ENCODE data around the gene NUDT3. TPM values are rescaled to one million over a fixed set of nuclear protein-coding genes. Genes with fewer than 3 reads are reported as not detected.

The NUDT3 gene
- polyA plus RNA-seq, 1 of the 3 experiments (the other 2 are of a cell fraction), result 11.9 TPM

- CTCF ChIA-PET, result interaction anchor here (0.7 to 1.5 kb wide), 6 partner anchors 22 to 241 kb away, joined by 3 to 5 read pairs (median 3); no protein-coding TSS in a partner anchor
- no peaks in the 10 kb centered on the region for H3K36me3 ChIP-seq (replicated peaks in 1 of 2; ENCODE audit: control insufficient read depth in 1 of 2, insufficient read depth in 2 of 2, low read length in 1 of 2)
- no peak overlapping the region for H3K4me3 ChIP-seq (ENCODE audit: low read depth in 2 of 2, low read length in 1 of 2)
- TF ChIP-seq RCOR1 (IDR thresholded peaks at IDR 0.05; ENCODE audit: low read length) (no peak), CTCF (IDR thresholded peaks at IDR 0.05) (no peak), GABPA (IDR thresholded peaks at IDR 0.05; ENCODE audit: low read depth) (no peak), NFIC (IDR thresholded peaks at IDR 0.05; ENCODE audit: borderline replicate concordance) (no peak), TCF12 (IDR thresholded peaks at IDR 0.05) (no peak), ZBTB33 (IDR thresholded peaks at IDR 0.05; ENCODE audit: borderline replicate concordance, low read depth) (no peak), GATA2 (CRISPR knock-in tag; IDR thresholded peaks at IDR 0.05) (no peak), MAX (IDR thresholded peaks at IDR 0.05; ENCODE audit: low read depth) (no peak), NRF1 (IDR thresholded peaks at IDR 0.05; ENCODE audit: low read depth, low read length) (no peak)
- H3K27me3 ChIP-seq (ENCODE audit: insufficient read depth), result no peaks in the 10 kb centered on the region
- H2AFZ ChIP-seq (ENCODE audit: low read depth), result no peak overlapping the region
- no peaks in the 10 kb centered on the region for H3F3A ChIP-seq (replicated peaks; ENCODE audit: insufficient read depth)
- DNase-seq, result no peak
- H3K27ac ChIP-seq (ENCODE audit: low read depth in 2 of 2, low read length in 1 of 2), result no peak overlapping the region
- no peaks in the 10 kb centered on the region for H3K79me2 ChIP-seq (ENCODE audit: insufficient read depth)
- H3K4me1 ChIP-seq (ENCODE audit: control insufficient read depth in 1 of 2, insufficient read depth in 2 of 2, low read depth in 1 of 2, low read length in 1 of 2), result no peaks in the 10 kb centered on the region
- H3K9ac ChIP-seq, result no peak overlapping the region
- H3K9me3 ChIP-seq, result no peaks in the 10 kb centered on the region
- H3K9me2 ChIP-seq, result no peaks in the 10 kb centered on the region
- WGBS (ENCODE audit: low lambda C conversion rate), result 74% methylated on average over 17 of the region's 38 CpGs
- no peak overlapping the region for H3K4me2 ChIP-seq
- POLR2A ChIA-PET, result interaction anchor here (1.3 kb wide), 1 partner anchor 11 kb away, joined by 7 read pairs; the partner anchor contains the start of gene RPS10
- H4K20me1 ChIP-seq (ENCODE audit: insufficient read depth), result no peaks in the 10 kb centered on the region
These were observed 44.6 kb upstream of the NUDT3 start for GRCh38 chr6:34436803-34437643.

- H4K20me1 ChIP-seq (ENCODE audit: insufficient read depth), result no peaks in the 10 kb centered on the region
- no peak overlapping the region for H3K9ac ChIP-seq
- DNase-seq, result no peak
- H3F3A ChIP-seq (replicated peaks; ENCODE audit: insufficient read depth), result no peaks in the 10 kb centered on the region
- no peaks in the 10 kb centered on the region for H3K36me3 ChIP-seq (replicated peaks in 1 of 2; ENCODE audit: control insufficient read depth in 1 of 2, insufficient read depth in 2 of 2, low read length in 1 of 2)
- ChIA-PET POLR2A (interaction anchor here (1.3 kb wide), 1 partner anchor 10 kb away, joined by 7 read pairs; the partner anchor contains the start of gene RPS10), CTCF (interaction anchor here (1.0 kb wide), 1 partner anchor 240 kb away, joined by 4 read pairs; no protein-coding TSS in a partner anchor)
- no peaks in the 10 kb centered on the region for H3K9me2 ChIP-seq
- H3K79me2 ChIP-seq (ENCODE audit: insufficient read depth), result no peaks in the 10 kb centered on the region
- no peak overlapping the region for H3K4me2 ChIP-seq
- WGBS (ENCODE audit: low lambda C conversion rate), result 50% methylated on average over 5 of the region's 5 CpGs
- H3K4me3 ChIP-seq (ENCODE audit: low read depth in 2 of 2, low read length in 1 of 2), result no peak overlapping the region
- TF ChIP-seq POLR2AphosphoS5 (IDR thresholded peaks at IDR 0.05; ENCODE audit: low read depth, low read length), result no peak
- TF ChIP-seq USF2 (IDR thresholded peaks at IDR 0.05; ENCODE audit: borderline replicate concordance, low read depth, low read length), result no peak
- TF ChIP-seq JUND (IDR thresholded peaks at IDR 0.05), result no peak
- no peak for TF ChIP-seq EZH2phosphoT487 (IDR thresholded peaks at IDR 0.05; ENCODE audit: borderline replicate concordance, low read depth)
- no peak for TF ChIP-seq GABPA (IDR thresholded peaks at IDR 0.05; ENCODE audit: low read depth)
- TF ChIP-seq TAF1 (IDR thresholded peaks at IDR 0.05; ENCODE audit: borderline replicate concordance, low read depth, low read length), result no peak
- no peak for TF ChIP-seq RAD21 (IDR thresholded peaks at IDR 0.05; ENCODE audit: low read length)
- no peak for TF ChIP-seq CTCF (IDR thresholded peaks at IDR 0.05)
- no peaks in the 10 kb centered on the region for H3K9me3 ChIP-seq
- H3K4me1 ChIP-seq (ENCODE audit: control insufficient read depth in 1 of 2, insufficient read depth in 2 of 2, low read depth in 1 of 2, low read length in 1 of 2), result no peaks in the 10 kb centered on the region
- H3K27ac ChIP-seq (ENCODE audit: low read depth in 2 of 2, low read length in 1 of 2), result no peak overlapping the region
- H2AFZ ChIP-seq (ENCODE audit: low read depth), result no peak overlapping the region
- no peaks in the 10 kb centered on the region for H3K27me3 ChIP-seq (ENCODE audit: insufficient read depth)
These were observed 43.4 kb upstream of the NUDT3 start for GRCh38 chr6:34435916-34436315.
